Ovary (tissue), 3 donors: Measurements from ENCODE around the gene B4GALNT1.

Experiments used
- EP300 ChIP-seq: sonication (generic); formaldehyde crosslinking; IDR thresholded peaks from one replicate; pipeline ENCODE4 v1.6.1; 2017; ENCODE audit warnings: antibody characterized with exemption
- POLR2A ChIP-seq: fragments of 450-650 bp; IDR thresholded peaks from one replicate; pipeline ENCODE4 v1.6.1; 2017; ENCODE audit warnings: antibody characterized with exemption, mild to moderate bottlenecking, moderate library complexity
- TF ChIP-seq, protein P1 (sequence below), 3 donors: fragments of 450-650 bp in 2 of 3; fragments of 200-600 bp in 1 of 3; IDR thresholded peaks; one replicate each; pipeline versions ENCODE4 v1.5.1 to v1.8.0; 2016 to 2022; ENCODE audit warnings: antibody characterized with exemption in 3 of 3, mild to moderate bottlenecking in 1 of 3
- donor health status: DM: no; HTN: no; CAD: no.

DNA sequence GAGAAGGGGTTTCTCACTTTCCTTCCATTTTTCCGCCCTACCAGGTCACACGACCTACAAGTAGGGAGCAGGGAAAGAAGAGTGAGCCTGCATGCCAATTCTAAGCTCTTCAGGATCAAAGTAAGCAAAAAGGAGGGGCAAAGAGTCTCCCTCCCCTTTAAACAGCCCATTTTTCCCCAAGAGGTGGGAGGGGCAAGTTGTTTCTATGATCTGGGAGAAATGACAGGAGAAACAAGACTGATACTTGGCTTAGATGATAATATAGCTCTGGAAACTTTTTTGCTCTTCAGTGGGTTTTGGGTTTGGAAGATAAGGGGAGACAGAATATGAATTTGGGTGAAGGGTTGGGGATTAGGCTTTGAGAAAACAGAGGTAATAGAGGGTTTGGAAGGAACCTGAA, 26.6 kb downstream of the B4GALNT1 start:
- TF ChIP-seq, protein P1, sequence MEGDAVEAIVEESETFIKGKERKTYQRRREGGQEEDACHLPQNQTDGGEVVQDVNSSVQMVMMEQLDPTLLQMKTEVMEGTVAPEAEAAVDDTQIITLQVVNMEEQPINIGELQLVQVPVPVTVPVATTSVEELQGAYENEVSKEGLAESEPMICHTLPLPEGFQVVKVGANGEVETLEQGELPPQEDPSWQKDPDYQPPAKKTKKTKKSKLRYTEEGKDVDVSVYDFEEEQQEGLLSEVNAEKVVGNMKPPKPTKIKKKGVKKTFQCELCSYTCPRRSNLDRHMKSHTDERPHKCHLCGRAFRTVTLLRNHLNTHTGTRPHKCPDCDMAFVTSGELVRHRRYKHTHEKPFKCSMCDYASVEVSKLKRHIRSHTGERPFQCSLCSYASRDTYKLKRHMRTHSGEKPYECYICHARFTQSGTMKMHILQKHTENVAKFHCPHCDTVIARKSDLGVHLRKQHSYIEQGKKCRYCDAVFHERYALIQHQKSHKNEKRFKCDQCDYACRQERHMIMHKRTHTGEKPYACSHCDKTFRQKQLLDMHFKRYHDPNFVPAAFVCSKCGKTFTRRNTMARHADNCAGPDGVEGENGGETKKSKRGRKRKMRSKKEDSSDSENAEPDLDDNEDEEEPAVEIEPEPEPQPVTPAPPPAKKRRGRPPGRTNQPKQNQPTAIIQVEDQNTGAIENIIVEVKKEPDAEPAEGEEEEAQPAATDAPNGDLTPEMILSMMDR (IDR thresholded peaks at IDR 0.05) = no peak
- TF ChIP-seq POLR2A (no peak), EP300 (no peak)
